Natural killer cell (primary cell): ENCODE data around the gene RBM4B. TPM values are rescaled to one million over a fixed set of nuclear protein-coding genes. Genes with fewer than 3 reads are reported as not detected.

Source experiments
- ATAC-seq, 3 donors: fragments of 150-1000 bp in 2 of 3; fragments of 200-7000 bp in 1 of 3; cut with Tn5 transposase; 1 replicate in 1 of 3; 2 replicates in 2 of 3; pipeline ENCODE4 v1.10.0; 2021; ENCODE audit warnings: mild to moderate bottlenecking in 2 of 3, moderate library complexity in 2 of 3
- DNase-seq, 2 donors: peaks; one replicate each; pipeline versions ENCODE4 v3.0.0 to v3.0.0-alpha.2; 2013 to 2021; ENCODE audit warnings: mixed read lengths in 1 of 2
- H3K27ac ChIP-seq: one replicate; pipeline ENCODE4 v1.5.1; 2013; ENCODE audit warnings: mild to moderate bottlenecking, low read length
- H3K27me3 ChIP-seq: one replicate; pipeline ENCODE4 v1.6.1; 2013; ENCODE audit warnings: low read length; ENCODE audit not compliant: control insufficient read depth, insufficient read depth
- H3K36me3 ChIP-seq: one replicate; pipeline ENCODE4 v1.6.1; 2013; ENCODE audit warnings: low read length; ENCODE audit not compliant: control insufficient read depth, insufficient read depth
- H3K4me1 ChIP-seq: one replicate; pipeline ENCODE4 v1.6.1; 2013; ENCODE audit warnings: low read length; ENCODE audit not compliant: control insufficient read depth, insufficient read depth
- H3K4me3 ChIP-seq: one replicate; pipeline ENCODE4 v1.5.1; 2013; ENCODE audit warnings: low read length
- H3K9me3 ChIP-seq: one replicate; pipeline ENCODE4 v1.6.1; 2013; ENCODE audit warnings: low read length; ENCODE audit not compliant: control insufficient read depth, insufficient read depth
- H3K27ac Mint-ChIP-seq, 2 donors: one replicate each; pipeline ENCODE4 v1.8.0; 2022; ENCODE audit warnings: mild to moderate bottlenecking in 2 of 2, mixed read lengths in 2 of 2, moderate library complexity in 1 of 2
- H3K27me3 Mint-ChIP-seq, 2 donors: one replicate each; pipeline ENCODE4 v1.8.0; 2022; ENCODE audit warnings: low read depth in 2 of 2, mixed read lengths in 2 of 2
- H3K36me3 Mint-ChIP-seq: one replicate; pipeline ENCODE4 v1.8.0; 2022; ENCODE audit warnings: mixed read lengths
- H3K4me1 Mint-ChIP-seq, 2 donors: one replicate each; pipeline ENCODE4 v1.8.0; 2022; ENCODE audit warnings: mixed read lengths in 2 of 2
- H3K4me3 Mint-ChIP-seq: one replicate; pipeline ENCODE4 v1.8.0; 2022; ENCODE audit warnings: mild to moderate bottlenecking, moderate library complexity, mixed read lengths
- H3K9me3 Mint-ChIP-seq, 2 donors: one replicate each; pipeline ENCODE4 v1.8.0; 2022; ENCODE audit warnings: mixed read lengths in 2 of 2
- CTCF ChIP-seq: fragments of 200-600 bp; IDR thresholded peaks from one replicate; pipeline ENCODE4 v1.8.0; 2022; ENCODE audit warnings: antibody characterized with exemption
- WGBS: methylation state at CpG from one replicate; pipeline ENCODE4 v1.1.7; 2013; ENCODE audit warnings: missing lambda C conversion rate; ENCODE audit not compliant: insufficient coverage; 5-methylcytosine and 5-hydroxymethylcytosine counted together
- intact Hi-C: fragments of 100-400 bp; cut with micrococcal nuclease; formaldehyde crosslinking; loops from one replicate; pipeline ENCODE4 v1.14.2; 2022
- total RNA-seq, 4 donors: library from RNA; stranded (reverse); fragments of 120-200 nt in 1 of 4; gene quantifications; one replicate each; pipeline versions ENCODE4 v1.2.3 to v1.2.4, GENCODE V29; 2013 to 2022

Gene RBM4B
- total RNA-seq, 3 donors from 2014 or later (not counting 1 experiment from before 2014, with no cell fraction given), result 11.1 to 23.0 (median 12.4) TPM

GRCh38 chr11:66715346-66716085 lies 37.8 kb upstream of the RBM4B start:
- Mint-ChIP-seq H3K36me3 (no peaks in the 10 kb centered on the region), H3K4me3 (no peak overlapping the region), H3K9me3 (no peaks in the 10 kb centered on the region), H3K4me1 (peaks cover 0 to 5% of the 10 kb centered on the region in 2 donors), H3K27me3 (peaks cover 20 to 21% of the 10 kb centered on the region in 2 donors), H3K27ac (no peak overlapping the region)
- Histone ChIP-seq H3K9me3 (no peaks in the 10 kb centered on the region), H3K27me3 (no peaks in the 10 kb centered on the region), H3K36me3 (no peaks in the 10 kb centered on the region), H3K27ac (no peak overlapping the region), H3K4me1 (peaks cover 11% of the 10 kb centered on the region), H3K4me3 (no peak overlapping the region)
- TF ChIP-seq CTCF, result no peak
- intact Hi-C loops, result no loop called here
- 89% methylated on average over 19 of the region's 19 CpGs for WGBS
- DNase-seq (no peak), ATAC-seq (no peak)

- no peak overlapping the region for H3K27ac ChIP-seq
- WGBS, result 78% methylated on average over 12 of the region's 12 CpGs
- H3K27me3 ChIP-seq, result no peaks in the 10 kb centered on the region
- no peak overlapping the region for H3K27ac Mint-ChIP-seq
- H3K4me3 Mint-ChIP-seq, result no peak overlapping the region
- H3K27me3 Mint-ChIP-seq, result peaks cover 16 to 21% of the 10 kb centered on the region in 2 donors
- ATAC-seq (no peak), DNase-seq (no peak)
- no peaks in the 10 kb centered on the region for H3K9me3 ChIP-seq
- no peaks in the 10 kb centered on the region for H3K36me3 ChIP-seq
- H3K36me3 Mint-ChIP-seq, result no peaks in the 10 kb centered on the region
- no peaks in the 10 kb centered on the region for H3K4me1 ChIP-seq
- TF ChIP-seq CTCF, result no peak
- intact Hi-C loops, result no loop called here
- H3K4me1 Mint-ChIP-seq, result no peaks in the 10 kb centered on the region
- H3K4me3 ChIP-seq, result no peak overlapping the region
- H3K9me3 Mint-ChIP-seq, result no peaks in the 10 kb centered on the region
Measured at GRCh38 chr11:66713746-66714480, 36.2 kb upstream of the RBM4B start.

- Mint-ChIP-seq H3K4me3 (no peak overlapping the region), H3K4me1 (no peaks in the 10 kb centered on the region), H3K9me3 (no peaks in the 10 kb centered on the region), H3K27ac (no peak overlapping the region), H3K36me3 (no peaks in the 10 kb centered on the region), H3K27me3 (peaks cover 11 to 16% of the 10 kb centered on the region in 2 donors)
- H3K4me3 ChIP-seq, result no peak overlapping the region
- H3K4me1 ChIP-seq, result no peaks in the 10 kb centered on the region
- no peaks in the 10 kb centered on the region for H3K36me3 ChIP-seq
- DNase-seq (no peak), ATAC-seq (no peak)
- no peak for TF ChIP-seq CTCF
- H3K9me3 ChIP-seq, result no peaks in the 10 kb centered on the region
- 80% methylated on average over 14 of the region's 15 CpGs for WGBS
- intact Hi-C loops, result no loop called here
- H3K27me3 ChIP-seq, result no peaks in the 10 kb centered on the region
- H3K27ac ChIP-seq, result no peak overlapping the region
Measured at GRCh38 chr11:66710384-66710930, 32.8 kb upstream of the RBM4B start.
